OCI-LY1 (cell line): ENCODE results near the gene LYVE1.

Experiments used
- H2AFZ ChIP-seq: fragments of 200-600 bp; sonication (generic), shearing (Covaris generic); 2 replicates; pipeline ENCODE4 v1.6.0; 2014; ENCODE audit warnings: antibody characterized with exemption, mild to moderate bottlenecking, low read length
- H3F3A ChIP-seq: fragments of 200-600 bp; sonication (generic), shearing (Covaris generic); 2 replicates; pipeline ENCODE4 v1.6.0; 2014; ENCODE audit warnings: mild to moderate bottlenecking, antibody characterized with exemption, low read length, moderate library complexity; ENCODE audit not compliant: insufficient read depth
- H3K27ac ChIP-seq: fragments of 200-600 bp; sonication (generic); 2 replicates; pipeline ENCODE4 v1.5.1; 2014; ENCODE audit warnings: low read length, mixed run types, mild to moderate bottlenecking, low read depth; ENCODE audit not compliant: poor library complexity, severe bottlenecking
- H3K27me3 ChIP-seq: fragments of 200-600 bp; sonication (generic); 2 replicates; pipeline ENCODE4 v1.6.0; 2014; ENCODE audit warnings: antibody characterized with exemption, mild to moderate bottlenecking, low read length, moderate library complexity; ENCODE audit not compliant: insufficient read depth
- H3K36me3 ChIP-seq: fragments of 200-600 bp; sonication (generic); 2 replicates; pipeline ENCODE4 v1.6.1; 2014; ENCODE audit warnings: mild to moderate bottlenecking, antibody characterized with exemption, low read length, moderate library complexity, mixed read lengths; ENCODE audit not compliant: insufficient read depth
- H3K4me1 ChIP-seq: fragments of 200-600 bp; sonication (generic); 2 replicates; pipeline ENCODE4 v1.5.1; 2014; ENCODE audit warnings: mild to moderate bottlenecking, low read length, moderate library complexity; ENCODE audit not compliant: insufficient read depth, severe bottlenecking
- H3K4me2 ChIP-seq: fragments of 200-600 bp; sonication (generic), shearing (Covaris generic); 2 replicates; pipeline ENCODE4 v1.6.1; 2014; ENCODE audit warnings: low read length
- H3K4me3 ChIP-seq: fragments of 200-600 bp; sonication (generic); 2 replicates; pipeline ENCODE4 v1.5.1; 2014; ENCODE audit warnings: low read length, low read depth, mild to moderate bottlenecking, mixed read lengths; ENCODE audit not compliant: poor library complexity, severe bottlenecking
- H3K79me2 ChIP-seq: fragments of 200-600 bp; shearing (Covaris generic); 2 replicates; pipeline ENCODE4 v1.6.1; 2016; ENCODE audit warnings: mixed run types, low read length, mixed read lengths; ENCODE audit not compliant: insufficient read depth
- H3K9ac ChIP-seq: fragments of 200-600 bp; sonication (generic), shearing (Covaris generic); 2 replicates; pipeline ENCODE4 v1.6.1; 2014; ENCODE audit warnings: mild to moderate bottlenecking, low read length, mixed read lengths
- H3K9me2 ChIP-seq: fragments of 200-600 bp; sonication (generic), shearing (Covaris generic); 2 replicates; pipeline ENCODE4 v1.6.1; 2014; ENCODE audit warnings: low read depth, mild to moderate bottlenecking, low read length, mixed read lengths
- H3K9me3 ChIP-seq: fragments of 200-600 bp; shearing (Covaris generic); 2 replicates; pipeline ENCODE4 v1.6.1; 2014; ENCODE audit warnings: low read length, mixed read lengths
- H4K20me1 ChIP-seq: fragments of 200-600 bp; sonication (generic), shearing (Covaris generic); 2 replicates; pipeline ENCODE4 v1.6.0; 2016; ENCODE audit warnings: mild to moderate bottlenecking, low read length; ENCODE audit not compliant: insufficient read depth
- CTCF ChIP-seq: fragments of 200-600 bp; sonication (generic), shearing (Covaris generic); IDR thresholded peaks from 2 replicates; pipeline ENCODE4 v1.5.1; 2017; ENCODE audit warnings: mild to moderate bottlenecking, antibody characterized with exemption, low read length, moderate library complexity, mixed read lengths
- EZH2 ChIP-seq: fragments of 200-600 bp; sonication (generic), shearing (Covaris generic); IDR thresholded peaks from 2 replicates; pipeline ENCODE4 v1.8.0; 2017; ENCODE audit warnings: borderline replicate concordance, mixed run types, mild to moderate bottlenecking, antibody characterized with exemption, low read length, moderate library complexity, mixed read lengths

LYVE1 gene

DNA sequence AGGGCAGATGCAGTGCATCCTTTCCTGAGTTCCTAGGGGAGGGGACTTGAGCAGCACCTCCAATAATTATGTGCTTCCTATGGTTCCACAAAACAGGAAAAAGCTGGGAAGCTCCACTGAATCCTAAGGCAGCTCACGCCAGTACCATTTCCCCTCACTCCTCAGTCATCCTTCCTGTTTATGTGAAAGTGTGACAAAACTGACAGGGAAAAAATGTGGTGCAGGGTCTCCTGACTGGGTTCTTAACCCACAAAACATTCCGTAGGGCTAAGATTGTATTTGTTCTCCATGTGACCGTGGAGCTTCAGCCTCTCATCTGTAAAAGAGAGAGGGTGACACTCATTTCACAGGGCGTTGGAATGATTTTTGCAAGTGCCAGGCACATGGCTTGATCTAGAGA is 12.2 kb upstream of the LYVE1 start:
- peaks cover 4% of the 10 kb centered on the region; the same call in 1 of the 2 replicates for H3K27me3 ChIP-seq
- no peak overlapping the region for H3K4me2 ChIP-seq
- no peaks in the 10 kb centered on the region for H3K9me2 ChIP-seq
- H3K9me3 ChIP-seq = no peaks in the 10 kb centered on the region
- TF ChIP-seq CTCF (no peak), EZH2 (no peak)
- H4K20me1 ChIP-seq = no peaks in the 10 kb centered on the region
- H3K27ac ChIP-seq = no peak overlapping the region
- no peak overlapping the region for H3K4me3 ChIP-seq
- no peaks in the 10 kb centered on the region for H3K79me2 ChIP-seq
- H3K4me1 ChIP-seq = no peaks in the 10 kb centered on the region
- H3F3A ChIP-seq = no peaks in the 10 kb centered on the region
- H3K9ac ChIP-seq = no peak overlapping the region
- H3K36me3 ChIP-seq = no peaks in the 10 kb centered on the region
- H2AFZ ChIP-seq = no peak overlapping the region

DNA sequence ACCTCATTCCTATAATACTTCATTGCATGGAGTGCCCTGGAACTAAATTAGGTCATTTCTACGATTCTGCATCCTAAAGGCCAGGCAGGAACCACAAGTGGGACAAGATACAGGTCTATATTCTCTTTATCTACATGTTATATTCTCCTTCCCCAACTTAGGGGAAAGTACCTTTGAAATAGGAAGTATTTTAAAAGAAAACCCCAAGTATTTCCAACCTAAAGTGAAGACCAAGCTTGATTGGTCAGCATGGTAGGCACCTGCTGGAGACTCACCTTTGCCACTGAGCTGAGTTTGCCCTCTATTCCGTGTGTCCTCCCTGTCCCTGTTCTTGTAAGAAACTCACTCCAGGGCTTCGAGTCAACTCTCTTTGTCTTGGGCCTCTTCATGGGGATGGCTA is 11.2 kb upstream of the LYVE1 start:
- Histone ChIP-seq H3K79me2 (no peaks in the 10 kb centered on the region), H3K4me2 (no peak overlapping the region), H2AFZ (no peak overlapping the region), H3K27ac (no peak overlapping the region), H4K20me1 (no peaks in the 10 kb centered on the region), H3K9ac (no peak overlapping the region), H3K4me1 (no peaks in the 10 kb centered on the region), H3K27me3 (peaks cover 4% of the 10 kb centered on the region; the same call in 1 of the 2 replicates), H3K36me3 (no peaks in the 10 kb centered on the region), H3K4me3 (no peak overlapping the region), H3F3A (no peaks in the 10 kb centered on the region), H3K9me3 (no peaks in the 10 kb centered on the region), H3K9me2 (no peaks in the 10 kb centered on the region)
- TF ChIP-seq EZH2 (no peak), CTCF (no peak)

DNA sequence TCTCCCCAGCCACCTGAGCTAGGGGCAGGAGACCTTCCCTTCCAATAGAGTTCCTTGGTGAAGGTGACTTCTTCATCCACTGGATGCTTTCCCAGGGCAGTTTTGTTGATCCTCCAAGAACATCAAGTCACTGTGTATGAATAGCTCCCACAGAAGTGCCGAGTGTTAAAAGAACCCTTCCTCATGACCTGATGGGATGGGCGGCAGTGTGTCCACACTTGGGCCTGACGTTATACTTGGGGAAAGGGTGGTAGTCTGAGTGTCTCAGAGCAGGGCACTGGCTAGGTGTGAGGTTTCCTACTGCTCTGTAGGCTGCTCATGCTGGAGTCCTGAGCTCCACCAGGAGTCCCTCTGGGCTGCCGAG is 7.6 kb upstream of the LYVE1 start:
- H3K9ac ChIP-seq = no peak overlapping the region
- no peaks in the 10 kb centered on the region for H3K4me1 ChIP-seq
- no peaks in the 10 kb centered on the region for H4K20me1 ChIP-seq
- no peak overlapping the region for H3K27ac ChIP-seq
- H3K4me2 ChIP-seq = no peak overlapping the region
- no peaks in the 10 kb centered on the region for H3K9me2 ChIP-seq
- H2AFZ ChIP-seq = no peak overlapping the region
- no peaks in the 10 kb centered on the region for H3K36me3 ChIP-seq
- H3K9me3 ChIP-seq = no peaks in the 10 kb centered on the region
- H3K79me2 ChIP-seq = no peaks in the 10 kb centered on the region
- H3F3A ChIP-seq = no peaks in the 10 kb centered on the region
- H3K27me3 ChIP-seq = no peaks in the 10 kb centered on the region
- H3K4me3 ChIP-seq = no peak overlapping the region
- TF ChIP-seq CTCF = no peak
- no peak for TF ChIP-seq EZH2
